Transverse colon (tissue), 4 donors: Measurements from ENCODE around the gene SNX25.

Source experiments
- POLR2A ChIP-seq: fragments of 450-650 bp; IDR thresholded peaks from one replicate; pipeline ENCODE4 v1.6.1; 2016; ENCODE audit warnings: antibody characterized with exemption, mild to moderate bottlenecking, moderate library complexity
- POLR2AphosphoS5 ChIP-seq, 3 donors: sonication (generic); formaldehyde crosslinking; IDR thresholded peaks; one replicate each; pipeline ENCODE4 v1.6.1; 2016; ENCODE audit warnings: antibody characterized with exemption in 3 of 3
- TF ChIP-seq, protein P1 (sequence below), 5 experiments: fragments of 200-600 bp in 3 of 5; fragments of 450-650 bp in 2 of 5; sonication (generic) in 3 of 5; IDR thresholded peaks; 1 replicate in 2 of 5; 2 replicates in 3 of 5; pipeline ENCODE4 v1.5.1; 2016 to 2017; ENCODE audit warnings: antibody characterized with exemption in 5 of 5, inconsistent platforms in 3 of 5, mild to moderate bottlenecking in 2 of 5, moderate library complexity in 1 of 5

DNA sequence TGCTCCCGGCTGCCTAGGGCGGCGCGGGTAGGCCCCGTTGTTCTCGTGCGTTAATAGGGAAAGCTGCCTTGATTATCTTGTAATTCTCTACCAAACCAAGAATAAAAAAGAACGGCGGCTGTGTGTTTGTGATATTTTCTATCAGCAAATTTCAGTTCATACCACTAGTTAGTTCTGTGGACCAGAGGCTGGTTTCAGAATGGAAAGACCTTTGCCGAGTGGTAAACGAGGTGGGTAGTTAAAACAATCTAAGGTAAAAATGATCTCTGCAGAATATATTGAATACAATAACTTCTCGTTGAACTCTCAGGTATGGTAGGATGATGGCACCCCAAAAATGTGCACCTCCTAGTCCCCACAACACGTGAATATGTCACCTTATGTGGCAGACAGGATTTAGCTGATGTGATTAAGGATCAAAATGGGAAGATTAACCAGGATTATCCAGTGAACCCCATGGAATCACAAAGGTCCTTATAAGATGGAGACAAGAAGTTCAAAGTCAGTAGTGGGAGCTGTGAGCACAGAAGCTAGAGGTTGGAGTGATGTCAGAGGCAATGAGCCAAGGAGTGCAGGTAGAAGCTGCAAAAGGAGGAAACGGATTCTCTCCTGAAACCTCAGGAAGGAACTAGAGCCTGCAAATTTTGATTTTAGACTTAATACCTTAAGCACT is 5.0 kb upstream of the SNX25 start:
- TF ChIP-seq POLR2AphosphoS5 (IDR thresholded peaks at IDR 0.05) (no peak), POLR2A (no peak)
- TF ChIP-seq, protein P1, sequence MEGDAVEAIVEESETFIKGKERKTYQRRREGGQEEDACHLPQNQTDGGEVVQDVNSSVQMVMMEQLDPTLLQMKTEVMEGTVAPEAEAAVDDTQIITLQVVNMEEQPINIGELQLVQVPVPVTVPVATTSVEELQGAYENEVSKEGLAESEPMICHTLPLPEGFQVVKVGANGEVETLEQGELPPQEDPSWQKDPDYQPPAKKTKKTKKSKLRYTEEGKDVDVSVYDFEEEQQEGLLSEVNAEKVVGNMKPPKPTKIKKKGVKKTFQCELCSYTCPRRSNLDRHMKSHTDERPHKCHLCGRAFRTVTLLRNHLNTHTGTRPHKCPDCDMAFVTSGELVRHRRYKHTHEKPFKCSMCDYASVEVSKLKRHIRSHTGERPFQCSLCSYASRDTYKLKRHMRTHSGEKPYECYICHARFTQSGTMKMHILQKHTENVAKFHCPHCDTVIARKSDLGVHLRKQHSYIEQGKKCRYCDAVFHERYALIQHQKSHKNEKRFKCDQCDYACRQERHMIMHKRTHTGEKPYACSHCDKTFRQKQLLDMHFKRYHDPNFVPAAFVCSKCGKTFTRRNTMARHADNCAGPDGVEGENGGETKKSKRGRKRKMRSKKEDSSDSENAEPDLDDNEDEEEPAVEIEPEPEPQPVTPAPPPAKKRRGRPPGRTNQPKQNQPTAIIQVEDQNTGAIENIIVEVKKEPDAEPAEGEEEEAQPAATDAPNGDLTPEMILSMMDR (IDR thresholded peaks at IDR 0.05) = no peak
